22Rv1 (cell line): Measurements from ENCODE around the gene CROCC2.

Experiments
- H3K27ac ChIP-seq: fragments of 450-650 bp; 2 replicates; pipeline ENCODE4 v1.5.1; 2017
- ZFX ChIP-seq: fragments of 450-650 bp; IDR thresholded peaks from 2 replicates; pipeline ENCODE4 v1.6.1; 2017; ENCODE audit warnings: antibody characterized with exemption, borderline replicate concordance
- TF ChIP-seq, protein P1 (sequence below): fragments of 450-650 bp; IDR thresholded peaks from 2 replicates; pipeline ENCODE4 v1.5.1; 2017; ENCODE audit warnings: mild to moderate bottlenecking

The CROCC2 gene

DNA sequence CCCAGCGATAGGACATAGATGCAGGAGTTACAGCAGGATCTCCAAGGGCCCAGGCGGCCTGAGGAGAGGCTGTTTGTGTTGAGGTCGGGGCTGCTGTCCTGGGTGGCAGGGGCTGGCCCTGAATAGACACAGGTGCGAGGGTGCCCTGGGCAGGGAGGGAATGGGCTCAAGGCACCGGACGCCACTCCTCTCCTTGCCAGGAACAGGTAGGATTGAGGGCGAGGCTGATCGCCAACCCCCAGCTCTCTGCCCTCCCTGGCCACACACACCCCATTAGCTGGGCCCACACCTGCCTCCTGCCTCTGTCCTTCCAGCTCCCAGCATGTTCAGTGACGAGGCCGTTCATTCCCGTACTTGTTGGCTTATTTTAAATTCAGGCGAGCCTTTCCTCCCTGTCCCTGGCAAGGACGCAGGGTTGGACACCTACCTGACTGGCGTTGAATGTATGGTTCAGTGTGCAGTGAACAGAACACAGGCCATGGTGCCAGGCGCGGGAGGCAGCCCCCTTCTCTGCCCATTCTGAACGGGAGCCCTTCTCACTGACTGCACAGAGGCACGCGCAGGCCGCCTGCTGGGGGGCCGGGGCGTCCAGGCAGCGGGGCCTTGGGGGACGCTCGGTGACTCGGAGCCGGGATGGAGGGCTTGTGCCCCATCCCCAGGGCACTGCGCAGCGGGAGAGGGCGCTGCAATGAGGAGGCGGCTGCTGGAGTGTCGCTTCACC, 51.0 kb downstream of the CROCC2 start:
- H3K27ac ChIP-seq, result no peak overlapping the region
- TF ChIP-seq, protein P1, sequence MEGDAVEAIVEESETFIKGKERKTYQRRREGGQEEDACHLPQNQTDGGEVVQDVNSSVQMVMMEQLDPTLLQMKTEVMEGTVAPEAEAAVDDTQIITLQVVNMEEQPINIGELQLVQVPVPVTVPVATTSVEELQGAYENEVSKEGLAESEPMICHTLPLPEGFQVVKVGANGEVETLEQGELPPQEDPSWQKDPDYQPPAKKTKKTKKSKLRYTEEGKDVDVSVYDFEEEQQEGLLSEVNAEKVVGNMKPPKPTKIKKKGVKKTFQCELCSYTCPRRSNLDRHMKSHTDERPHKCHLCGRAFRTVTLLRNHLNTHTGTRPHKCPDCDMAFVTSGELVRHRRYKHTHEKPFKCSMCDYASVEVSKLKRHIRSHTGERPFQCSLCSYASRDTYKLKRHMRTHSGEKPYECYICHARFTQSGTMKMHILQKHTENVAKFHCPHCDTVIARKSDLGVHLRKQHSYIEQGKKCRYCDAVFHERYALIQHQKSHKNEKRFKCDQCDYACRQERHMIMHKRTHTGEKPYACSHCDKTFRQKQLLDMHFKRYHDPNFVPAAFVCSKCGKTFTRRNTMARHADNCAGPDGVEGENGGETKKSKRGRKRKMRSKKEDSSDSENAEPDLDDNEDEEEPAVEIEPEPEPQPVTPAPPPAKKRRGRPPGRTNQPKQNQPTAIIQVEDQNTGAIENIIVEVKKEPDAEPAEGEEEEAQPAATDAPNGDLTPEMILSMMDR, result no peak
- TF ChIP-seq ZFX, result no peak

DNA sequence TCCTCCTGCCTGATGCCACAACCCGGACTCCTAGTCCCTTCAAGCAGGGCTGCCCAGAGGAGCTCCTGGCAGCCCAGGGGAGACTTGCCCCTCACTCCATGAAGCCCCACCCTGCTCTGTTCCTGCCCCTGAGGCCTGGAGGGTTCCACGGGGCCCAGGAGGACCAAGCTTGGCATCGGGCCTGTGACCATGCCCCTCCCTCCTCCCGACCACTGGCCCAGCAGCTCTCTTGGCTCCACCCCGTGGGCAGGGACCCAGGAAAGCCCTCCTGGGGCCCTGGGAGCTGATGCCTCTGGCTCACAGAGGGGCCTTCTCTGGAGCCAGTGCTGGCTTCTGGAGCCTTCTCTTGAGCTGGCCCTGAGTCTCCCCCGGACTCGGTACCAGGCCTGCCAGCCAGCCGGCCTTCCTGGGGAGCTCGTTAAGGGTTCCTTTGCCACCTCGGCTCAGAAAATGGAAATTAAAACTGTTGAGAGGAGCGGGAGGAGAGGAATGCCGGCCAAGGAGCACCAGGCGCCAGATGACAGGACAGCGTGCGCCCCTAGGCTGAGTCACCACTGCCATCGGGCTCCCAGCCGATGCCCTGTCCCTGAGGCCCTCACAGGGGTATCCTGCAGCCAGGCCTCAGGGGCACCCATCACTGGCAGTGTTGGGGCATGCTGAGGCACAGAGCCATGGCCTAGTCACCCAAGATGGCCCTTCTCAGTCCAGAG, 51.7 kb downstream of the CROCC2 start:
- TF ChIP-seq ZFX, result no peak
- TF ChIP-seq, protein P1, result no peak
- no peak overlapping the region for H3K27ac ChIP-seq

DNA sequence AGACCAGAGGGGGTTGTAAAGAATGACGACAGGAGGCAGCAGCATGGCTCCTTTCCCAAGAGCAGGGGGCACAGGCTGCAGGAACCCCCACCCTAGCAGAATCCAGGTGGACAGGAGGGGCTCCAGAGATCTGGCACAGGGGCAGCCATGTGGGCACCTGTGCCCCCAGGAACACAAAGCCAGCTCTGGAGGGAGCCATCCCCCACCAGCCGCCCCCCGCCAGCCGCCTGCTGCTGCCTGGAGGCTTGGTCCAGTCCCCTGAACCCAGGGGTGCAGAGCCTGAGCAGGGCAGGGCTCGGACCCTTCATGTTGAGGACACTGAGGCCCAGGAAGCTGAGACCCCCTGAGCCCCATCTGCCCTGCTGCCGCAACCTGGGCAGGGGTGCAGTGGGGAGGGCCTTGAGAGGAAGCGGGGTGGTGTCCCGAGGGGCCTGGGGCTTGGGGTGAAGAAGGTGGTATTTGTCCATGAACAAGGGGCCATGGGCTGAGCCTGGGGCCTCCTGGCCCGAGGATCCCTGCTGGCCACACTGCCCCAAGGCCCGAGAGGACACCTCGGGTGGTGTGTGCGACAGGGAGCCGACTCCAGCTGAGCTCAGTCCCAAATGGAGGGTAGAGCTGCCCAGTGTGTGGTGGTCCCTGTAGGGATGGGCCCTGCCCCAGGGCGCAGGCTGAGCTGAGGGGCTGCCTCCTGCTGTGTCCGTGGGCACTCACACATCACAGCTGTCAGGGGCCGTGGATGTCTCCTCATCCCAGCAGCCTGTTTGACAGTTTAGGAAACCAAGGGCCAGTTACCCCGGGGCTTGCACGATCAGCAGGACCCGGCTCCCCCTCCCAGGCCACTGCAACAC, 52.5 kb downstream of the CROCC2 start:
- TF ChIP-seq, protein P1, result no peak
- TF ChIP-seq ZFX, result no peak
- H3K27ac ChIP-seq, result no peak overlapping the region

DNA sequence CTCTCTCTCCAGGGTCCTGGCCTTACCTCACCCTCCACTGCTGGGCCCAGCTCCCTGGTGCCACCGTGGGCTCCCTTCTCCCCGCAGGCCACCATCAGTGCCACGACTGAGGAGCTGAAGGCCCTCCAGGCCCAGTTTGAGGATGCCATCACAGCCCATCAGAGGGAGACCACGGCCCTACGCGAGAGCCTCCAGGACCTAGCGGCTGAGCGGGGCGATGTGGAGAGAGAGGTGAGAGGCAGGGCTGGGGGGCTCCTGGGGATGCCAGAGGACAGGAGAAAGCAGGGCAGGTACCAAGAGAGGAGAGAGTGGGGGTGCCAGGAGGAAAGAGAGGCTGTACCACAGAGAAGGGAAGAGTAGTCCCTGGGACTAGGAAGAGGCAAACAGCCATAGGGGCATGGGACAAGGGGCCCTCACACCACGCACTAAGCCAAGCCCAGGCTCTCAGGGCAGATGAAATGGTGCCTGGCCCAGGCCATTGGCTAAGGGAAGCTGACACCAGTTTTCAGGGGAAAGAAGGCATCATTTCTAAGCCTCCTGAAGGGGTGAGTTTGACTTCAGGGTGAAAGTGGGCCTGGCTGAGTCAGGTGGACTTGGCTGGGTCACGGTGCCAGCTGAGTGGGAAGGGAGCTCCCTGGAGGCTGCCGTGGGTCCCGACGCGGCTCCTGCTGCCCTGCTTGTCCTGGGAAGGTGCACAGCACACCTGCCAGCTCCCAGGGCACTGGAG, 53.2 kb downstream of the CROCC2 start:
- TF ChIP-seq, protein P1, result no peak
- no peak for TF ChIP-seq ZFX
- H3K27ac ChIP-seq, result no peak overlapping the region

DNA sequence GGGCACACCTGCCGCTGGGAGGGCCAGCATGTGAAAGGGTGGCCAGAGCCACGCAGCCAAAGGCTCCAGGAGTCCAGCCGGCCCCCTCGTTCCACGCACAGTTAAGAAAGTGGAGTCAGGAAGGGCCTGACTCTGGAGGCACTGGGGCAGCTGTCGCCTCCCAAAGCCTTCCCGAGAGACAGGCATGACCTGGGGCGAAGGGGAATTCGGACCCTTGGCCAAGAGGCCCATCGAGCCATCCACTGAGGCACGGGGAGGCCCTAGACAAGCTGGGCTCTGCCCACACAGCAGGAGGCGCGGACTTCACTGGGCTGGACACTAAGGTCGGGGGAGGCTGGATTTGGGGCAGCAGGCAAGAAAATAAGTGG, 53.8 kb downstream of the CROCC2 start:
- TF ChIP-seq, protein P1, result no peak
- no peak for TF ChIP-seq ZFX
- no peak overlapping the region for H3K27ac ChIP-seq

DNA sequence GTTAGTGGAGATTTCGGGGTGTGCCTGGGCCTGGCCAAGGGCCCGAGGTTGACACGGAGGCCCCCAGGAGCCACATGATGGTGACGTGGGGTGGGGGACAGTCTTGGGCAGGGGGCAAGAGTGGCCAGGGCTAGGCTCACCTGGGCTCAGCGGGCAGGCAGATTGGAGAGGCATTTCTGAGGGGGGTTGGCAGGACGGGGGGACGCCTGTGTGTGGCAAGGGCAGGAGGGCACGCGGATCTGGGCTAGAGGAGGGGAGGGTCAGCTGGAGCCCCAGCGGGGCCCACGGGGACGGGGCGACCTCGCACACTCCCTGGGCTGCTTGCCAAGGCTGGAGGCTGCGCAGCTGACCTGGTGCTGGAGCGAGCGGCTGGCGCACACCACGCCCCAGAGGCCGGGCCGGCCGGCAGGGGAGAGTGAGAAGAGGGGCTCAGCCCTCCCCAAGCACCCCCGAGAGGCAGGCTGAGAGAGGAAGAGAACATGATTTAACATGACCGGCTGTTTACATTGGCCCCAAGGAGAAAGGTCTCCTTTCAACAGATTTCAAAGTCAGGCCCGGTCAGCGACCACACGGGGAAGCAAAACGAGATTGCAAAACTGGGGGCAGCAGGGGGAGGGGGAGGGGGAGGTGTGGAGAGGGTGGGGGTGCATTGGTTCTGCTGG, 54.3 kb downstream of the CROCC2 start:
- TF ChIP-seq, protein P1, result no peak
- no peak for TF ChIP-seq ZFX
- H3K27ac ChIP-seq, result no peak overlapping the region
